Neural cell (in vitro differentiated cells): ENCODE results near the gene NGF. TPM values are rescaled to one million over a fixed set of nuclear protein-coding genes. Genes with fewer than 3 reads are reported as not detected.

Experiments
- H2AFZ ChIP-seq: fragments of 200-600, 300-800 bp; sonication (generic), shearing (Covaris generic); 2 replicates; pipeline ENCODE4 v1.6.0; 2014; ENCODE audit warnings: low read depth, mild to moderate bottlenecking, antibody characterized with exemption, low read length, moderate library complexity
- H3F3A ChIP-seq: fragments of 200-600 bp; shearing (Covaris generic); 2 replicates; pipeline ENCODE4 v1.6.1; 2016; ENCODE audit warnings: mild to moderate bottlenecking, moderate library complexity, mixed read lengths, antibody characterized with exemption, low read length; ENCODE audit not compliant: insufficient read depth, poor library complexity, severe bottlenecking
- H3K27ac ChIP-seq: fragments of 200-600, 300-800 bp; sonication (generic), shearing (Covaris generic); 2 replicates; pipeline ENCODE4 v1.5.1; 2014; ENCODE audit warnings: mild to moderate bottlenecking, low read length, moderate library complexity
- H3K27me3 ChIP-seq: fragments of 300-800, 200-600 bp; sonication (generic), shearing (Covaris generic); 2 replicates; pipeline ENCODE4 v1.6.0; 2014; ENCODE audit warnings: mild to moderate bottlenecking, low read depth, low read length, moderate library complexity; ENCODE audit not compliant: insufficient read depth
- H3K36me3 ChIP-seq: fragments of 300-800, 200-600 bp; sonication (generic), shearing (Covaris generic); 2 replicates; pipeline ENCODE4 v1.5.1; 2014; ENCODE audit warnings: mild to moderate bottlenecking, antibody characterized with exemption, low read length, moderate library complexity; ENCODE audit not compliant: insufficient read depth
- H3K4me2 ChIP-seq: fragments of 300-800, 200-600 bp; sonication (generic), shearing (Covaris generic); 2 replicates; pipeline ENCODE4 v1.6.0; 2014; ENCODE audit warnings: mild to moderate bottlenecking, low read length
- H3K4me3 ChIP-seq: fragments of 300-800, 200-600 bp; sonication (generic), shearing (Covaris generic); 2 replicates; pipeline ENCODE4 v1.5.1; 2014; ENCODE audit warnings: mild to moderate bottlenecking, low read length, moderate library complexity
- H3K79me2 ChIP-seq: fragments of 200-600 bp; shearing (Covaris generic); replicated peaks from 2 replicates; pipeline ENCODE4 v1.6.0; 2014; ENCODE audit warnings: mild to moderate bottlenecking, low read length, moderate library complexity; ENCODE audit not compliant: insufficient read depth
- H3K9ac ChIP-seq: fragments of 300-800, 200-600 bp; sonication (generic), shearing (Covaris generic); 2 replicates; pipeline ENCODE4 v1.6.1; 2016; ENCODE audit warnings: mild to moderate bottlenecking, low read length, mixed read lengths
- H3K9me2 ChIP-seq: fragments of 200-600 bp; shearing (Covaris generic); 2 replicates; pipeline ENCODE4 v1.6.1; 2016; ENCODE audit warnings: mild to moderate bottlenecking, low read length, mixed read lengths; ENCODE audit not compliant: insufficient read depth
- H3K9me3 ChIP-seq: fragments of 200-600, 300-800 bp; sonication (generic), shearing (Covaris generic); 2 replicates; pipeline ENCODE4 v1.6.1; 2016; ENCODE audit warnings: mild to moderate bottlenecking, mixed run types, low read length, moderate library complexity, mixed read lengths
- H4K20me1 ChIP-seq: fragments of 200-600 bp; shearing (Covaris generic); 2 replicates; pipeline ENCODE4 v1.6.1; 2016; ENCODE audit warnings: mild to moderate bottlenecking, mixed run types; ENCODE audit not compliant: insufficient read depth
- EP300 ChIP-seq: fragments of 450-650 bp; conservative IDR thresholded peaks from 2 replicates; pipeline ENCODE4 v1.6.1; 2014; ENCODE audit warnings: antibody characterized with exemption, mild to moderate bottlenecking, moderate library complexity; ENCODE audit not compliant: poor library complexity, severe bottlenecking
- EZH2 ChIP-seq: fragments of 200-600, 300-800 bp; shearing (Covaris generic), sonication (generic); IDR thresholded peaks from 2 replicates; pipeline ENCODE4 v1.6.1; 2014; ENCODE audit warnings: antibody characterized with exemption, low read length, borderline replicate concordance, mild to moderate bottlenecking; ENCODE audit not compliant: insufficient read depth, poor library complexity, severe bottlenecking
- MXI1 ChIP-seq: fragments of 450-650 bp; conservative IDR thresholded peaks from 2 replicates; pipeline ENCODE4 v1.6.1; 2014; ENCODE audit warnings: antibody characterized with exemption, mild to moderate bottlenecking; ENCODE audit not compliant: poor library complexity, severe bottlenecking
- POLR2AphosphoS5 ChIP-seq: IDR thresholded peaks from 2 replicates; pipeline ENCODE4 v1.6.1; 2012
- RAD21 ChIP-seq: fragments of 450-650 bp; conservative IDR thresholded peaks from 2 replicates; pipeline ENCODE4 v1.6.1; 2014; ENCODE audit warnings: antibody characterized with exemption, mild to moderate bottlenecking, moderate library complexity
- SMC3 ChIP-seq: fragments of 450-650 bp; conservative IDR thresholded peaks from 2 replicates; pipeline ENCODE4 v1.6.1; 2014; ENCODE audit warnings: antibody characterized with exemption, mild to moderate bottlenecking, moderate library complexity; ENCODE audit not compliant: poor library complexity
- TAF1 ChIP-seq: IDR thresholded peaks from 2 replicates; pipeline ENCODE4 v1.6.1; 2012; ENCODE audit warnings: low read depth
- polyA plus RNA-seq: library from polyadenylated mRNA; depleted of rRNA; stranded (reverse); fragments of >200 nt; gene quantifications from 2 replicates; pipeline ENCODE4 v1.2.3, GENCODE V29; 2014
- TF ChIP-seq, protein P1 (sequence below): IDR thresholded peaks from 2 replicates; pipeline ENCODE4 v1.6.1; 2012; ENCODE audit warnings: borderline replicate concordance
- TF ChIP-seq, protein P2 (sequence below): fragments of 450-650 bp; IDR thresholded peaks from 2 replicates; pipeline ENCODE4 v1.5.1; 2014; ENCODE audit warnings: antibody characterized with exemption, mild to moderate bottlenecking, moderate library complexity; ENCODE audit not compliant: poor library complexity, severe bottlenecking

Gene NGF
- polyA plus RNA-seq, 1 donor from 2014 or later = not detected

DNA sequence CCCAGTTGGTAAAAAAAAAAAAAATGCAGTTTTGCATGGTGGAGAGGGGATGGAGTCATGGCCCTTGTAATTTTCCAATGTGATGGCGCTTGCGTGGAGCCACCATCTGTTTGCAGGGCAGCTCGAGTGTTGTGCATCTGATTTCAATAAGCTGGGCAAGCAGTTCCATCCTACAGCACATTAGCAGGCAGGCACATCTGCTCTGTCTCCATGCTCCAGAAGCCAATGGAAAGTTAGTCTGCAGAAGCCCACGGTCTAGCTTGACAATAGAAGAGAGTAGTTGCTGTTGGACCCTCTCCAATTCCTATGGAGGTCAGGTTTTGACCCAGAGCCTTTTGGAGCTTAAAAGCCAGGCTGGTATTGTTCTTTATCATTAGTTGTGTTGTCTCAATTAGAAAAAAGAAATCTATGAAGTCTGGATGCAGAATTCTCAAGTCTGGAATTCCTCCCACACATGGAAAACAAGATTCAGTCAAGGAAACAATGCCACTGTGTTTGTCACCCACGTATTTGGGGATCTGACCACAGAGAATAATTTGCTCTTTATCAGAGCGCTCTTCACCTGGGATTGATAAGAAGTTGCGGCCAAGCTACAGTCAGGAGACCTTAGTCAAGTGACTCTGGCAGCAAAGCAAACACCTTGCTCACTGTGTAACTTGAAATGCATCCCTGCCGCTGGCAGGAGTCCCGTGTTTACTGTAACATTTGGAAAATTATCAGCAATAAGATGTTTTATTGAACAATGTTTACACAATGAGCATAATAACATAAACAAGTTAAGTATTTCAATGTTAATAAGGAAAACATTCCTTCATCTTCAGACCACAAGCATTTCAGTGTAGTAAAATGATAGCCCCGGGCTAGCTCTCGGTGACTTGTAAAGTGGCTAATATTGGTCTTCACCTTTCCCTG is 20.7 kb downstream of the NGF start:
- H3K27ac ChIP-seq = no peak overlapping the region
- no peak overlapping the region for H3K9ac ChIP-seq
- H3K36me3 ChIP-seq = no peaks in the 10 kb centered on the region
- no peaks in the 10 kb centered on the region for H3K79me2 ChIP-seq
- TF ChIP-seq TAF1 (no peak), MXI1 (no peak), RAD21 (no peak), EZH2 (no peak), POLR2AphosphoS5 (no peak), EP300 (no peak), SMC3 (no peak)
- TF ChIP-seq, protein P1, sequence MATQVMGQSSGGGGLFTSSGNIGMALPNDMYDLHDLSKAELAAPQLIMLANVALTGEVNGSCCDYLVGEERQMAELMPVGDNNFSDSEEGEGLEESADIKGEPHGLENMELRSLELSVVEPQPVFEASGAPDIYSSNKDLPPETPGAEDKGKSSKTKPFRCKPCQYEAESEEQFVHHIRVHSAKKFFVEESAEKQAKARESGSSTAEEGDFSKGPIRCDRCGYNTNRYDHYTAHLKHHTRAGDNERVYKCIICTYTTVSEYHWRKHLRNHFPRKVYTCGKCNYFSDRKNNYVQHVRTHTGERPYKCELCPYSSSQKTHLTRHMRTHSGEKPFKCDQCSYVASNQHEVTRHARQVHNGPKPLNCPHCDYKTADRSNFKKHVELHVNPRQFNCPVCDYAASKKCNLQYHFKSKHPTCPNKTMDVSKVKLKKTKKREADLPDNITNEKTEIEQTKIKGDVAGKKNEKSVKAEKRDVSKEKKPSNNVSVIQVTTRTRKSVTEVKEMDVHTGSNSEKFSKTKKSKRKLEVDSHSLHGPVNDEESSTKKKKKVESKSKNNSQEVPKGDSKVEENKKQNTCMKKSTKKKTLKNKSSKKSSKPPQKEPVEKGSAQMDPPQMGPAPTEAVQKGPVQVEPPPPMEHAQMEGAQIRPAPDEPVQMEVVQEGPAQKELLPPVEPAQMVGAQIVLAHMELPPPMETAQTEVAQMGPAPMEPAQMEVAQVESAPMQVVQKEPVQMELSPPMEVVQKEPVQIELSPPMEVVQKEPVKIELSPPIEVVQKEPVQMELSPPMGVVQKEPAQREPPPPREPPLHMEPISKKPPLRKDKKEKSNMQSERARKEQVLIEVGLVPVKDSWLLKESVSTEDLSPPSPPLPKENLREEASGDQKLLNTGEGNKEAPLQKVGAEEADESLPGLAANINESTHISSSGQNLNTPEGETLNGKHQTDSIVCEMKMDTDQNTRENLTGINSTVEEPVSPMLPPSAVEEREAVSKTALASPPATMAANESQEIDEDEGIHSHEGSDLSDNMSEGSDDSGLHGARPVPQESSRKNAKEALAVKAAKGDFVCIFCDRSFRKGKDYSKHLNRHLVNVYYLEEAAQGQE = no peak
- TF ChIP-seq, protein P2, sequence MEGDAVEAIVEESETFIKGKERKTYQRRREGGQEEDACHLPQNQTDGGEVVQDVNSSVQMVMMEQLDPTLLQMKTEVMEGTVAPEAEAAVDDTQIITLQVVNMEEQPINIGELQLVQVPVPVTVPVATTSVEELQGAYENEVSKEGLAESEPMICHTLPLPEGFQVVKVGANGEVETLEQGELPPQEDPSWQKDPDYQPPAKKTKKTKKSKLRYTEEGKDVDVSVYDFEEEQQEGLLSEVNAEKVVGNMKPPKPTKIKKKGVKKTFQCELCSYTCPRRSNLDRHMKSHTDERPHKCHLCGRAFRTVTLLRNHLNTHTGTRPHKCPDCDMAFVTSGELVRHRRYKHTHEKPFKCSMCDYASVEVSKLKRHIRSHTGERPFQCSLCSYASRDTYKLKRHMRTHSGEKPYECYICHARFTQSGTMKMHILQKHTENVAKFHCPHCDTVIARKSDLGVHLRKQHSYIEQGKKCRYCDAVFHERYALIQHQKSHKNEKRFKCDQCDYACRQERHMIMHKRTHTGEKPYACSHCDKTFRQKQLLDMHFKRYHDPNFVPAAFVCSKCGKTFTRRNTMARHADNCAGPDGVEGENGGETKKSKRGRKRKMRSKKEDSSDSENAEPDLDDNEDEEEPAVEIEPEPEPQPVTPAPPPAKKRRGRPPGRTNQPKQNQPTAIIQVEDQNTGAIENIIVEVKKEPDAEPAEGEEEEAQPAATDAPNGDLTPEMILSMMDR = no peak
- H3K4me2 ChIP-seq = no peak overlapping the region
- H3F3A ChIP-seq = no peaks in the 10 kb centered on the region
- H3K27me3 ChIP-seq = no peaks in the 10 kb centered on the region
- H3K9me3 ChIP-seq = no peaks in the 10 kb centered on the region
- no peaks in the 10 kb centered on the region for H3K9me2 ChIP-seq
- no peak overlapping the region for H3K4me3 ChIP-seq
- no peaks in the 10 kb centered on the region for H4K20me1 ChIP-seq
- H2AFZ ChIP-seq = no peak overlapping the region

DNA sequence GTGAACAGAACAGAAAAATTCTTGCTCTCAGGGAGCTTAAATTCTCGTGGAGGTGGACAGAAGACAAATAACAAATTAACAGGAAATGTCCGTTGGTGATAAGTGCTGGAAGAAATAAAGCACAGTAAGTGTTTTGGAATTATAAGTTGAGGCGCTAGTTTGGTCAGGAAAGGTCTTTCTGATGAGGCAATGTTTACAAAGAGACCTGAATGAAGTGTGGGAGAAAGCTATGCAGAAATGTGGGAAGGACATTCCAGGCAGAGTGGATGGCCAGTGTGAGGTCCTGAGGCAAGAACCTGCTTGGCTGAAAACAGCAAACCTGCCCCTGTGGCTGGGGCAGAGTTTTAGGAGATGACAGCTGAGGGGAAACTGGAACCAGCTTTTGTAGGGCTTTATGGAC is 23.3 kb downstream of the NGF start:
- no peak for TF ChIP-seq TAF1
- no peak for TF ChIP-seq RAD21
- TF ChIP-seq, protein P1 = no peak
- no peak for TF ChIP-seq EP300
- TF ChIP-seq, protein P2 = no peak
- no peak for TF ChIP-seq EZH2
- TF ChIP-seq POLR2AphosphoS5 = no peak
- TF ChIP-seq MXI1 = no peak
- TF ChIP-seq SMC3 = no peak
- Histone ChIP-seq H2AFZ (no peak overlapping the region), H3K9me2 (no peaks in the 10 kb centered on the region), H3K79me2 (no peaks in the 10 kb centered on the region), H3K4me2 (no peak overlapping the region), H3K9me3 (no peaks in the 10 kb centered on the region), H3K27ac (no peak overlapping the region), H3K27me3 (no peaks in the 10 kb centered on the region), H3K36me3 (no peaks in the 10 kb centered on the region), H4K20me1 (no peaks in the 10 kb centered on the region), H3K4me3 (no peak overlapping the region), H3K9ac (no peak overlapping the region), H3F3A (no peaks in the 10 kb centered on the region)
